Large intestine (tissue), 12 donors: ENCODE data around the gene SCGB1D4. TPM values are rescaled to one million over a fixed set of nuclear protein-coding genes. Genes with fewer than 3 reads are reported as not detected.
"Not testable (repeated sequence)": the region's sequence is repeated elsewhere in the genome, so short reads cannot be mapped to it uniquely, and the experiment has no call there.

Experiments used
- DNase-seq, 2 donors: peaks; one replicate each; pipeline versions ENCODE4 v3.0.0 to v3.0.0-alpha.2; 2013
- H3K27ac ChIP-seq: one replicate; pipeline ENCODE4 v1.5.1; 2013; ENCODE audit warnings: low read length
- H3K27me3 ChIP-seq: 2 replicates; pipeline ENCODE4 v1.6.1; 2013; ENCODE audit warnings: low read length; ENCODE audit not compliant: control insufficient read depth, insufficient read depth
- H3K36me3 ChIP-seq: 2 replicates; pipeline ENCODE4 v1.6.1; 2013; ENCODE audit warnings: low read length; ENCODE audit not compliant: control insufficient read depth, insufficient read depth
- H3K4me1 ChIP-seq: one replicate; pipeline ENCODE4 v1.6.1; 2013; ENCODE audit warnings: low read length; ENCODE audit not compliant: control insufficient read depth, insufficient read depth
- H3K4me3 ChIP-seq: one replicate; pipeline ENCODE4 v1.5.1; 2013; ENCODE audit warnings: low read length
- H3K9me3 ChIP-seq: one replicate; pipeline ENCODE4 v1.6.1; 2013; ENCODE audit warnings: mild to moderate bottlenecking, low read depth, low read length, moderate library complexity; ENCODE audit not compliant: control insufficient read depth
- WGBS: methylation state at CpG from one replicate; pipeline ENCODE4 v1.1.5; 2013; ENCODE audit warnings: low lambda C conversion rate; ENCODE audit not compliant: insufficient coverage; 5-methylcytosine and 5-hydroxymethylcytosine counted together
- long read RNA-seq, 11 donors: transcript quantifications; one replicate each; lab custom pipeline, GENCODE V29; 2026
- polyA plus RNA-seq: library from polyadenylated mRNA; unstranded; fragments of 120-200 nt; gene quantifications from one replicate; pipeline ENCODE4 v1.2.1, GENCODE V29; 2013

SCGB1D4 gene
- not detected for polyA plus RNA-seq
- long read RNA-seq, donor 1, result 0 reads
- long read RNA-seq, donor 2, result 0 reads
- long read RNA-seq, donor 3, result 0 reads
- long read RNA-seq, donor 4, result 0 reads
- long read RNA-seq, donor 5, result 0 reads
- long read RNA-seq, donor 6, result 0 reads
- long read RNA-seq, donor 7, result 0 reads
- long read RNA-seq, donor 8, result 0 reads
- long read RNA-seq, donor 9, result 0 reads
- long read RNA-seq, donor 10, result 0 reads
- long read RNA-seq, donor 11, result 0 reads

- DNase-seq, result no peak
- 80% methylated on average over 1 of the region's 7 CpGs for WGBS
- Histone ChIP-seq H3K36me3 (no peaks in the 10 kb centered on the region), H3K27me3 (peaks cover 11% of the 10 kb centered on the region), H3K4me3 (no peak within 1 kb of the TSS), H3K4me1 (no peaks in the 10 kb centered on the region), H3K27ac (no peak within 1 kb of the TSS), H3K9me3 (no peaks in the 10 kb centered on the region)
Observed at GRCh38 chr11:62298975-62299374, at the start of gene SCGB1D4. TSS of gene SCGB1D4 (minus strand) at chr11:62299075. CDS start at chr11:62299010, 65 bp downstream.

DNA sequence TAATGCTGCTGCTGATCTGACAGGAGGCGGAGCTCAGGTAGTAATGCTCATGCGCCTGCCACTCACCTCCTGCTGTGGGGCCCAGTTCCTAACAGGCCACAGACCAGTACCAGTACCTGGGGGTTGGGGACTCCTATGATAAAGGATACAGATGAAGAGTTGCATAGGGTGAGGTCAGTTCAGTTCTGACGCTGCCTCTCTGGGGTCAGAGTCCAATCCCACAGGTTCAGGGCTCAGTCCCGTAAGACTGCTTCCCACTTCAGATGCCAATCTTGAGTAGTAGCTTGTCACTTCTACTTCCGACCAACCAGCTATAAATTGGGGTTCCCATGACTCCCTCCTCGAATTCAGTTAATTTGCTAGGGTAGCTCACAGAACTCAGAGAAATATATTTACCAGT lies 47.0 kb upstream of the SCGB1D4 start:
- no peaks in the 10 kb centered on the region for H3K36me3 ChIP-seq
- WGBS, result no CpG with 5 or more reads among the region's 6 CpGs
- DNase-seq, result peak; percentile 49 to 68
- H3K4me3 ChIP-seq, result no peak overlapping the region
- H3K27me3 ChIP-seq, result no peaks in the 10 kb centered on the region
- peaks cover 9% of the 10 kb centered on the region for H3K4me1 ChIP-seq
- H3K9me3 ChIP-seq, result no peaks in the 10 kb centered on the region
- peak overlapping the region; percentile 2 for H3K27ac ChIP-seq

GRCh38 chr11:62344210-62344609 lies 45.3 kb upstream of the SCGB1D4 start:
- Histone ChIP-seq H3K9me3 (no peaks in the 10 kb centered on the region), H3K4me1 (peaks cover 9% of the 10 kb centered on the region), H3K27me3 (no peaks in the 10 kb centered on the region), H3K4me3 (no peak overlapping the region), H3K27ac (no peak overlapping the region), H3K36me3 (no peaks in the 10 kb centered on the region)
- no CpG with 5 or more reads among the region's 1 CpG for WGBS
- no peak for DNase-seq

DNA sequence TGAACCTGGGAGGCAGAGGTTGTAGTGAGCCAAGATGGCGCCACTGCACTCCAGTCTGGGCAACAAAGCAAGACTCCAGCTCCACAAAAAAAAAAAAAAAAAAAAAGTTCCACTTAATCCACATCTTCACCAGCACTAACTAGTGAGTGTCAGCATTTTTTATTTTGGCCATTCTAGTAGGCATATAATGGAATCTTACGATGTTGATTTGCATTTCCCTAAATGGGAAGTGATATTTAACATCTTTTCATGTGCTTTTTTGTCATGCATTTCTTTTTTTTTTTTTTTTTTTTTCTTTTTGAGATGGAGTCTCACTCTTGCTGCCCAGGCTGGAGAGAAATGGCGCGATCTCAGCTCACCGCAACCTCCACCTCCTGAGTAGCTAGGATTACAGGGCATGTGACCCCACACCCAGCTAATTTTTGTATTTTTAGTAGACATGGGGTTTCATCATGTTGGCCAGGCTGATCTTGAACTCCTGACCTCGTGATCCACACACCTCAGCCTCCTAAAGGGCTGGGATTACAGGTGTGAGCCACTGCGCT lies 44.8 kb upstream of the SCGB1D4 start:
- not testable (repeated sequence) for H3K4me1 ChIP-seq, DNase-seq, H3K9me3 ChIP-seq, H3K27me3 ChIP-seq, H3K36me3 ChIP-seq, H3K27ac ChIP-seq, H3K4me3 ChIP-seq
- WGBS, result 100% methylated on average over 1 of the region's 7 CpGs

DNA sequence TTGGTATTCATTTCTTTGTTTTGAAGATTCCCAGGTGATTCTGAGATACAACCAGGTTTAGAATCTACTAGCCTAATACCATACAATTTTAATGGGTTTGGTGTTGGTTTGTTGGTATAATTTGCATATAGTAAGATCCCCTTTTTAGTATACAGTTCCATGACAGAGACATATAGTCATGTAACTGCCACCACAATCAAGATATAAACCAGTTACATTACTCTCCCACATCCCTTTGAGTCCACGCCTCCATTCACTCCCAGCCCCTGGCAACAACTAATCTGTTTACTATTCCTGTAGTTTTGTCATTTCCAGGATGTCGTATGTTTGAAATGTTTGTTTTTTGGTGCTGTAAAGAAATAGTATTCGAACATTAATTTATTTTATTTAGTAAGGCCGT lies 42.7 kb upstream of the SCGB1D4 start:
- Histone ChIP-seq H3K27ac (no peak overlapping the region), H3K27me3 (peaks cover 5% of the 10 kb centered on the region), H3K4me1 (peaks cover 16% of the 10 kb centered on the region), H3K4me3 (no peak overlapping the region), H3K9me3 (no peaks in the 10 kb centered on the region), H3K36me3 (no peaks in the 10 kb centered on the region)
- 78% methylated on average over 3 of the region's 4 CpGs for WGBS
- no peak for DNase-seq

- Histone ChIP-seq H3K27ac (no peak overlapping the region), H3K36me3 (no peaks in the 10 kb centered on the region), H3K9me3 (no peaks in the 10 kb centered on the region), H3K4me1 (peaks cover 8% of the 10 kb centered on the region), H3K4me3 (no peak overlapping the region), H3K27me3 (peaks cover 5% of the 10 kb centered on the region)
- DNase-seq, result peak; percentile 31 to 44
- WGBS, result 80% methylated on average over 1 of the region's 6 CpGs
Observed at GRCh38 chr11:62340269-62340901, 41.5 kb upstream of the SCGB1D4 start.

- Histone ChIP-seq H3K4me3 (peak overlapping the region; percentile 57), H3K4me1 (peaks cover 7% of the 10 kb centered on the region), H3K9me3 (no peaks in the 10 kb centered on the region), H3K27ac (no peak overlapping the region), H3K27me3 (peaks cover 9% of the 10 kb centered on the region), H3K36me3 (no peaks in the 10 kb centered on the region)
- no peak for DNase-seq
- WGBS, result 38% methylated on average over 1 of the region's 1 CpG
Observed at GRCh38 chr11:62338218-62338617, 39.3 kb upstream of the SCGB1D4 start.

- WGBS, result no CpG with 5 or more reads among the region's 98 CpGs
- peaks cover 7% of the 10 kb centered on the region for H3K4me1 ChIP-seq
Observed at GRCh38 chr11:62337303-62338181, 38.7 kb upstream of the SCGB1D4 start, which contains the start of gene ASRGL1. TSS of gene ASRGL1 (plus strand) at chr11:62337448. CDS start at chr11:62337978, 530 bp downstream.

DNA sequence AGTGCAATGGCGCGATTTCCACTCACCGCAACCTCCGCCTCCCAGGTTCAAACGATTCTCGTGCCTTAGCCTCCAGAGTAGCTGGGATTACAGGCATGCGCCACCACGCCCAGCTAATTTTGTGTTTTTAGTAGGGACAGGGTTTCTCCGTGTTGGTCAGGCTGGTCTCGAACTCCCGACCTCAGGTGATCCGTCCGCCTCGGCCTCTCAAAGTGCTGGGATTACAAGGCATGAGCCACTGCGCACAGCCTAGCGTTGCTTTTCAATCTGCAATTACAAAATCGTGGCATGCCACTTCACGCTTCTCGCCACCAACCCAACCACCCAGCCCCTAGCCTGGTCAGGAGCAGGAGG lies 38.1 kb upstream of the SCGB1D4 start:
- no CpG with 5 or more reads among the region's 19 CpGs for WGBS
- peak overlapping the region; percentile 57 for H3K4me3 ChIP-seq
- H3K9me3 ChIP-seq, H3K4me1 ChIP-seq, H3K27ac ChIP-seq, DNase-seq, H3K27me3 ChIP-seq, H3K36me3 ChIP-seq: not testable (repeated sequence)

More at GRCh38 chr11:62337303-62338181, 38.7 kb upstream of the SCGB1D4 start, which contains the start of gene ASRGL1:
- H3K27ac ChIP-seq, result no peak within 1 kb of the TSS
- H3K27me3 ChIP-seq, result peaks cover 9% of the 10 kb centered on the region
- no peaks in the 10 kb centered on the region for H3K9me3 ChIP-seq
- no peaks in the 10 kb centered on the region for H3K36me3 ChIP-seq
- peak within 1 kb of the TSS; percentile 57 for H3K4me3 ChIP-seq
- peak; percentile 75 to 78 for DNase-seq

DNA sequence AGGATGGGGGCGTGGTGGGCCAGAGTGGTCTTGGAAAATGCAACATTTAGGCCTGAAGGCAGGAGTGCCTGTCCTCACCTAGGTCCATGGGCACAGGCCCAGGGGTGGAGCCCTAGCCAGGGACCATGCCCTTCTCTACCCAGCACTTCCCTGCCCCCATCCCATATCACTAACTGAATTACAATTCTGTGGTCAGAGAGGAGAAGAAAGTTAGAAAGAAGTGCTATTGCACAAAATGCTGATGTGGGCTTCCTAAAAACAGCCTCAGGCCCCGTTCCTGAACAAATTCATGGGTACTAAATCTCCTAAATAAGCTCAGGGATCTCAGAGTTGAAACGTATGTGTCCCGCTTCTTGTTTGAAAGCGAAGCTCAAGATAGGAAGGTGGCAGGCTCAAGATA lies 34.9 kb upstream of the SCGB1D4 start:
- Histone ChIP-seq H3K27ac (no peak overlapping the region), H3K4me3 (no peak overlapping the region), H3K9me3 (no peaks in the 10 kb centered on the region), H3K4me1 (peaks cover 7% of the 10 kb centered on the region), H3K27me3 (peaks cover 9% of the 10 kb centered on the region), H3K36me3 (no peaks in the 10 kb centered on the region)
- WGBS, result no CpG with 5 or more reads among the region's 5 CpGs
- DNase-seq, result no peak
